HG02623 (cell line): ENCODE measurements around the gene USH2A.

Experiments used
- ATAC-seq: cut with Tn5 transposase; IDR thresholded peaks from one replicate; pipeline ENCODE4 v1.9.1; 2021; ENCODE audit warnings: moderate library complexity; ENCODE audit not compliant: unreplicated experiment

Gene USH2A

GRCh38 chr1:215728169-215728568 lies 695.1 kb downstream of the USH2A start:
- ATAC-seq: no peak

GRCh38 chr1:215720126-215720525 lies 703.1 kb downstream of the USH2A start:
- no peak for ATAC-seq

- ATAC-seq: no peak
Measured at GRCh38 chr1:215719552-215719951, 703.7 kb downstream of the USH2A start.

GRCh38 chr1:215718575-215719287 lies 704.5 kb downstream of the USH2A start:
- ATAC-seq: no peak

- ATAC-seq: no peak
Measured at GRCh38 chr1:215717677-215718426, 705.4 kb downstream of the USH2A start.

- no peak for ATAC-seq
Measured at GRCh38 chr1:215710899-215711225, 712.4 kb downstream of the USH2A start.

GRCh38 chr1:215710036-215710898 lies 713.0 kb downstream of the USH2A start:
- ATAC-seq: peak; percentile 85

GRCh38 chr1:215704089-215704860 lies 719.0 kb downstream of the USH2A start:
- no peak for ATAC-seq

GRCh38 chr1:215682232-215682631 lies 741.0 kb downstream of the USH2A start:
- ATAC-seq: no peak

GRCh38 chr1:215681041-215681440 lies 742.2 kb downstream of the USH2A start:
- ATAC-seq: no peak

GRCh38 chr1:215679231-215679630 lies 744.0 kb downstream of the USH2A start:
- no peak for ATAC-seq

GRCh38 chr1:215677112-215677511 lies 746.1 kb downstream of the USH2A start:
- ATAC-seq: no peak

- ATAC-seq: no peak
Measured at GRCh38 chr1:215673943-215674342, 749.3 kb downstream of the USH2A start.

- no peak for ATAC-seq
Measured at GRCh38 chr1:215672482-215672881, 750.8 kb downstream of the USH2A start.

GRCh38 chr1:215669806-215670491 lies 753.3 kb downstream of the USH2A start:
- no peak for ATAC-seq

- ATAC-seq: no peak
Measured at GRCh38 chr1:215667761-215668160, 755.5 kb downstream of the USH2A start.

GRCh38 chr1:215665215-215665614 lies 758.0 kb downstream of the USH2A start:
- ATAC-seq: no peak

GRCh38 chr1:215661033-215661432 lies 762.2 kb downstream of the USH2A start:
- ATAC-seq: no peak

- ATAC-seq: no peak
Measured at GRCh38 chr1:215660259-215660658, 763.0 kb downstream of the USH2A start.

GRCh38 chr1:215657047-215657446 lies 766.2 kb downstream of the USH2A start:
- ATAC-seq: no peak
